NT2/D1 (cell line): Measurements from ENCODE around the gene KTN1.

Experiments used
- DNase-seq: peaks from one replicate; pipeline ENCODE4 v3.0.0-alpha.2; 2011; ENCODE audit warnings: low read depth, low spot score
- H3K27me3 ChIP-seq: 2 replicates; pipeline ENCODE4 v1.6.0; 2011; ENCODE audit warnings: mild to moderate bottlenecking; ENCODE audit not compliant: insufficient read length, insufficient read depth
- H3K36me3 ChIP-seq: 2 replicates; pipeline ENCODE4 v1.6.1; 2011; ENCODE audit warnings: mild to moderate bottlenecking, low read length, mixed read lengths; ENCODE audit not compliant: insufficient read depth, insufficient read length
- H3K4me1 ChIP-seq: 2 replicates; pipeline ENCODE4 v1.5.1; 2011; ENCODE audit not compliant: insufficient read depth, insufficient read length
- H3K4me3 ChIP-seq: 2 replicates; pipeline ENCODE4 v1.5.1; 2011; ENCODE audit warnings: low read depth; ENCODE audit not compliant: insufficient read length
- H3K9ac ChIP-seq: 2 replicates; pipeline ENCODE4 v1.6.0; 2011; ENCODE audit warnings: low read depth; ENCODE audit not compliant: insufficient read length
- H3K9me3 ChIP-seq: 2 replicates; pipeline ENCODE4 v1.5.1; 2011; ENCODE audit warnings: mild to moderate bottlenecking, low read length; ENCODE audit not compliant: insufficient read depth
- SUZ12 ChIP-seq: IDR thresholded peaks from 2 replicates; pipeline ENCODE4 v1.6.1; 2011; ENCODE audit not compliant: insufficient read length, insufficient read depth; ENCODE audit errors: extremely low read depth
- YY1 ChIP-seq: IDR thresholded peaks from 2 replicates; pipeline ENCODE4 v1.6.1; 2011; ENCODE audit not compliant: insufficient read length, insufficient read depth
- ZNF274 ChIP-seq: IDR thresholded peaks from 2 replicates; pipeline ENCODE4 v1.6.1; 2011; ENCODE audit warnings: mild to moderate bottlenecking, low read depth, low read length

Gene KTN1

DNA sequence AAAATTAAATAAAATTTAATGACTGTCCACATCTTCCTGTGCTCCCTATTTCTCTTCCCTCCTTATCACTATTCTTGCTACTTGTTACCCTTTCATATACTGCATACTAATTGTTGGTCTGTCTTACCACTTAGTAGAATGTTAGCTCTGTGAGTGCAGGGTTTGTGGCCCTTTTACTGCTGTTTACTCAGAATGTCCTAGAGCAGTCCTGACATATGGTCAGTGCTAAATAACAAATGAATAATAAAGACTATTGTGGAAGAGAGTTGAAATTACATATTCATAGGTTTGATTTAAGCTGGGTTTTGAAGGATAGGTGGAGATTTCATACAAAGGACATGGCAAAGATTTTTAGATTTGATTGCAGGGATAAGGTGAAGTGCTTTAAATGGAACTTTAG is 24.5 kb downstream of the KTN1 start:
- Histone ChIP-seq H3K9ac (no peak overlapping the region), H3K36me3 (no peaks in the 10 kb centered on the region), H3K4me3 (no peak overlapping the region), H3K4me1 (no peaks in the 10 kb centered on the region), H3K9me3 (no peaks in the 10 kb centered on the region), H3K27me3 (no peaks in the 10 kb centered on the region)
- no peak for DNase-seq
- TF ChIP-seq ZNF274 (no peak), SUZ12 (no peak), YY1 (no peak)

DNA sequence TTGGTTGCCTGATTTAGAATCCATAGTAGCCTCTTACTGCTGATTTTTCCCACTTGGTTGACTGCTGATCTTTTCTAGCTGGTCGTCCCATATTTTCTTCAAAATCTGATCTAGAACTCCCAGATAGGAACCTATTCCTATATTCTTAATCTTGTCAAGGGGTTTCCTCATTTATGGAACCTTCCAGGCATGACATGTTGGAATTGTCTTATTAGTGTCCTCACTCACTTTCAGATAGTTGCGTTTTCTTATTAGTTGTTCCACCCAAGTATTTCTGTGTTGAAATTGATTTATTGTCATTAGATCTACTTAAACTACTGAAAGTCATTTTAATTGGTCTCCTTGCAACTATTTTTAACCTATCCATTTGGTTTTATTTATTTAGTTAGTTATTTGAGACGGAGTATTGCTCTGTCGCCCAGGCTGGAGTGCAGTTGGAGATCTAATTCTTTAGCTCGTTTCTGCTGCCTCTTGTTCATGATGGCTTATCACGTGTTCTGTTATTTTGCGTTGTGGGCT is 25.0 kb downstream of the KTN1 start:
- no peak for DNase-seq
- Histone ChIP-seq H3K4me3 (no peak overlapping the region), H3K4me1 (no peaks in the 10 kb centered on the region)

DNA sequence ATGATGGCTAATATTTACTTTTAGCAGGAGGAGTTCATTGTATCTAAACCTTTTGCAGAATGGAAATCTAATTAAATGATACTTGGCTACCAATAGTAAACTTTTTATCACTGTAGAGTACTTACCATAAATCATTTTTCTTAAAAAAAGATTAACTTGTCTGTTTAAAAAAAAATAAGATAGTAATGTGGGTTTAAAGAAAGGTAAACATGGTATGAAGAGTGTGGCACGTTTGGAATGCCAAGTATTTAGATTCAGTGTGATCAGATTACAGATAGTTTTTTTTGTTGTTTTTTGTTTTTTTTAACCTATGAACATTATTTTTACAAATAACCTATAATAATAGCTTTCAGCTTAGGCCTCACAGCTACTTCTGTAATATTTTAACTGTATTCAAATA is 25.8 kb downstream of the KTN1 start:
- Histone ChIP-seq H3K27me3 (no peaks in the 10 kb centered on the region), H3K4me1 (no peaks in the 10 kb centered on the region), H3K9me3 (no peaks in the 10 kb centered on the region), H3K9ac (no peak overlapping the region), H3K36me3 (no peaks in the 10 kb centered on the region), H3K4me3 (no peak overlapping the region)
- no peak for DNase-seq
- no peak for TF ChIP-seq YY1

More for the DNA sequence above, 25.0 kb downstream of the KTN1 start:
- TF ChIP-seq YY1 (no peak), SUZ12 (no peak), ZNF274 (no peak)
- Histone ChIP-seq H3K9me3 (no peaks in the 10 kb centered on the region), H3K27me3 (no peaks in the 10 kb centered on the region), H3K36me3 (no peaks in the 10 kb centered on the region), H3K9ac (no peak overlapping the region)

DNA sequence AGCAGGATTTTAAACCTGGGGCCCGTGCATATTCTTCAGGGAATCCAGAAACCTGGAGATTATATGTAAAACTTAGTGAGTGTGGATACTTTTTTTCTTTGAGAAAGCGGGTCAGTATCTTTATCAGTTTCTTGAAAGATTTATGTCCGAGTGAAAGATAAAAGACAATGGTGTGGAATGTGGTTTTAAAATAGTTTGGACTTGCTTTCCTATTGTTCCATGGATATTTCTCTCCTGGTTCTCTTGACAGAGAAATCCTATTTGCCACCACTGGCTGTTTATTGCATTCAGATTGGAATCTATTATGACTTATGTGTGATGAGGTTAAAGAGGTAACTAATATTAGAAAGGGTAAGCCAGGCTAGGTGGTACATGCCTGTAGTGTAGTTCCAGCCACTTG is 27.4 kb downstream of the KTN1 start:
- H3K9me3 ChIP-seq, result no peaks in the 10 kb centered on the region
- DNase-seq, result no peak
- no peaks in the 10 kb centered on the region for H3K27me3 ChIP-seq
- no peak for TF ChIP-seq YY1
- no peak for TF ChIP-seq ZNF274
- TF ChIP-seq SUZ12, result no peak
- H3K9ac ChIP-seq, result no peak overlapping the region
- no peak overlapping the region for H3K4me3 ChIP-seq
- no peaks in the 10 kb centered on the region for H3K4me1 ChIP-seq
- peaks cover 2% of the 10 kb centered on the region for H3K36me3 ChIP-seq

DNA sequence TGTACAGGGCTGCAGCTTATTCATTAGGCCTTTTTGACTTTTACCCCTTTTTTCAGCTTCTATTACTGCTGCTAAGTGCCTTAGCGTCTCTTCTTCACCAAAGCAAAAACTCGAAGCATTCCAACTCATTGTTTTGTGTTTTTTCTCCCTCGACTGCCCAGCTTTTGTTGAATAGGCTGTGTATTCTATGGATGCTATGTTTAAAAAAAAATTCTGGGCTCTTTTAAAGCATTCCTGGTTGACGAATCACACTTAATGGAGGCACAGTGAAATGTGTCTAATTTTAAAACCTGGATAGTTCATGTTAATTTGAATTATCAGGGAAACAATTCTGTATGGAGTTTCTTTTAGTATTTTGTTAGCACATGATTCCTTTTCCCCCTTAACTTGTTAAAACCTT is 29.7 kb downstream of the KTN1 start:
- Histone ChIP-seq H3K9me3 (no peaks in the 10 kb centered on the region), H3K4me3 (no peak overlapping the region), H3K9ac (no peak overlapping the region), H3K4me1 (no peaks in the 10 kb centered on the region), H3K36me3 (peaks cover 12% of the 10 kb centered on the region), H3K27me3 (no peaks in the 10 kb centered on the region)
- TF ChIP-seq SUZ12, result no peak
- TF ChIP-seq YY1, result no peak
- no peak for TF ChIP-seq ZNF274
- no peak for DNase-seq

DNA sequence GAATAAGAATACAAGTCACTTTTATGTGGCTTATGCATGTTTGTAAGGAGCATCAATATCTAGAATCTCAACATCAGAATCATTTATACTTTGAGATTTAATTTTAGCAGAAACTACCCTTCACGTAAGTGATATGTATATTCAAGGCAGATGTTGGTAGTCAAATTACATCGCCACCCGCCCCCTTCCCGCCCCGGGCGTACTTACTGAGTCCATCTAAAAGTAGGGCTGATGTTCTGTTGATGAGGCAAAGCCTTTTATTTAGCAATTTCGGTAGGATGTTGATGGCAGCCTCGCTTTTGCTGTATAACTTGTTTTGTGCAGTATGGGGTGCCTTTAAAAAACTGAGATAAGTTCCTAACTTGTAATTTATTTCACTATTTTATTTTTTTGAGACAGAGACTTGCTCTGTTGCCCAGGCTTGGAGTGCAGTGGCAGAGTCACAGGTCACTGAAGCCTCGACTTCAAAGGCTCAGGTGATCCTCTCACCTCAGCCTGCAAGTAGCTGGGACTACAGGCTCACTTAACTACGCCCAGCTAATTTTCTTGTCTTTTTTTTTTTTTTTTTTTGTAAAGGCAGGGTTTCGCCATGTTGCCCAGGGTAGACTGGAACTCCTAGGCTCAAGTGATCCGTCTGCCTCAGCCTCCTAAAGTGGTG is 30.8 kb downstream of the KTN1 start:
- TF ChIP-seq ZNF274 (no peak), YY1 (no peak), SUZ12 (no peak)
- DNase-seq, result no peak
- Histone ChIP-seq H3K27me3 (no peaks in the 10 kb centered on the region), H3K4me1 (no peaks in the 10 kb centered on the region), H3K9ac (no peak overlapping the region), H3K36me3 (peaks cover 18% of the 10 kb centered on the region), H3K4me3 (no peak overlapping the region), H3K9me3 (no peaks in the 10 kb centered on the region)

DNA sequence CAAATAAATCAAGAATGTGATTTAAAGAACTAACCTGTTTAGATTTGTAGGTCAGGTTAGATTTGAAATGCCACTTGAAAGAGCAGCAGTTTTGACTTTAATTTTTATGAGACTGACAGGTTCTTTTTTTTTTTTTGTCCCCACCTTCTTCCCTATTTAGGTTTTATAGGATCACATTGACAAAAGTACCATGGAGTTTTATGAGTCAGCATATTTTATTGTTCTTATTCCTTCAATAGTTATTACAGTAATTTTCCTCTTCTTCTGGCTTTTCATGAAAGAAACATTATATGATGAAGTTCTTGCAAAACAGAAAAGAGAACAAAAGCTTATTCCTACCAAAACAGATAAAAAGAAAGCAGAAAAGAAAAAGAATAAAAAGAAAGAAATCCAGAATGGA is 31.9 kb downstream of the KTN1 start:
- no peak overlapping the region for H3K9ac ChIP-seq
- no peak for DNase-seq
- H3K4me3 ChIP-seq, result no peak overlapping the region
- no peaks in the 10 kb centered on the region for H3K27me3 ChIP-seq
- H3K9me3 ChIP-seq, result no peaks in the 10 kb centered on the region
- TF ChIP-seq SUZ12, result no peak
- TF ChIP-seq ZNF274, result no peak
- no peak for TF ChIP-seq YY1
- peaks cover 26% of the 10 kb centered on the region for H3K36me3 ChIP-seq
- H3K4me1 ChIP-seq, result no peaks in the 10 kb centered on the region
